ENCODE data around the gene NR6A1.

DNA sequence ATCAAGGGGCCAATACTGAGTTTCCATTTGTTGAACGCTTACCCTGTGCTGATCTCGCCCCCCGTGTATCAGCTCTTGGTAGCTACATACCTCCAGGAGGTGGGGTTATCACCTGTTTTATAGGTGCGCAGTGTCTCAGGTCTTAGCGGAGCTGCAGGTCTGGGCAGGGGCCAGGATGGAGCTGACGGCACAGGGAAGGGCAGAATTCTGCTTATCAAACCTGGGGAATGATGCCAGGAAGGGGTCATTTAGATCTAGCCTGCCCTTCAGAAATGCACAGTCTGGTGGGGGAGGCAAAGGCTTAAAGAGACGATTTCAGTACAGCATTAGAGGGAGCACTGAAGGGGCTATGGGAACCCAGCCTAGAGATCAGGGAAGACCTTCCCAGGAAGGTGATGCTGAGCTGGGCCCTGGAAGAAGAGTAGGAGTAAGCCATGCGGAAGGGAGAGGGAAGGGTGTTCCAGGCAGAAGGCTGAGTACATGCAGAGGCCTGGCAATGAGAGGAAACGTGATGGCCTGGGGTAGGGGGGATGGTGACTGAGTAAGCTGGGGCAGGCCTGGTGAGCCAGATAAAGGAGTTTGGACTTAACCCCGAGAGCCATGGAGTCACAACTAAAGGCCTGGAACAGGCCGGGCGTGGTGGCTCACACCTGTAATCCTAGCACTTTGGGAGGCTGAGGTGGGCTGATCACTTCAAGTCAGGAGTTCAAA lies 37.3 kb upstream of the NR6A1 start:
- TF ChIP-seq EZH2 (IDR thresholded peaks at IDR 0.05; ENCODE audit: insufficient read depth, poor library complexity, severe bottlenecking) (no peak), EZH2phosphoT487 (IDR thresholded peaks at IDR 0.05; ENCODE audit: insufficient read depth, low read depth) (no peak)
